T follicular helper cell (primary cell): ENCODE measurements around the gene IPO13.

ENCODE experiments used
- DNase-seq: peaks from one replicate; pipeline ENCODE4 v3.0.0-alpha.2; 2020; ENCODE audit warnings: low read depth
- total RNA-seq, 2 experiments: gene quantifications; one replicate each; lab custom pipeline; 2026; lab: John Stamatoyannopoulos, UW

IPO13 gene
- total RNA-seq: 36.1 to 40.9 reads per million in 2 experiments

GRCh38 chr1:43946236-43947060, at the start of gene IPO13:
TSS of gene IPO13 (plus strand) at chr1:43946950. CDS start at chr1:43947601, 651 bp downstream.
- DNase-seq: peak; percentile 92

- no peak for DNase-seq
Measured at GRCh38 chr1:43898981-43899380, 47.8 kb upstream of the IPO13 start.

GRCh38 chr1:43900386-43900785, 46.4 kb upstream of the IPO13 start:
- no peak for DNase-seq

- DNase-seq: no peak
Measured at GRCh38 chr1:43901196-43901961, 45.4 kb upstream of the IPO13 start.

DNA sequence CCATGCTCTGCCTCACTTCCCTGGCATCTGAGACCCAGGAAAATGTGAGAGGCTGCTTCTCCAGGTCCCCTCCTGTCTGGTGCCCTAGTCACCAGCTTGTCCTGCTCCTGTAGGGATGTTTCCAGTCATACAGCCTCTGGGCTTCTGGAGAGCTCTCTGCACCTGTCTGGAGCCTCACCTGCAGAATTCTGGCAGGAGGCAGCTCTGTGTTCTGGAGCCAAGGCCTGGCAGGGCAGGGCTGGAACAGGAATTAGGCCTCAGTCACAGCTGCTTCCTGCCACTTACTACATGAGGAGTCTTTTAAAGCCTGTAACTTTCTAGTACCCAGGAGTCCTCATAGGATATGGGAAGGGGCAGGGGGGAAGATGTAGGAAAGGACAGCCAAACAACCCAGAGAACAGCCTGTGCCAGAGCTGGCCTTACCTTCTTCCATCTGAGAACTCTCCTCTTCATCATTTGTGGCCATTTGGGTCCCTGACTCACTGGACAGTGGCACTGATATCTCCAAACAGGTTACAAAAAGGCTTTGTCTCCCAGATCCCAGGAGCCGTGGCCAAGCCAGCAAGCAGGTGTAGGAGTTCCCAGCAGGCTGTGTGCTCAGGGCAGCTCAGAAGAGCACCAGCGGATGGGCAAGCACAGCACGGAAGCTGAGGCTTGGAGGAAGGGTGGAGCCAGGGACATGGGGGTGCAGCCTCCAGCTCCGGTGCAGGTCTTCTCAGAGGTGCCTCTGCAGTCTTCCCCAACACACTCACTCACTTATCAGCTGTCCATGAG, 44.5 kb upstream of the IPO13 start:
- no peak for DNase-seq

GRCh38 chr1:43904660-43905551, 41.8 kb upstream of the IPO13 start:
- no peak for DNase-seq

DNA sequence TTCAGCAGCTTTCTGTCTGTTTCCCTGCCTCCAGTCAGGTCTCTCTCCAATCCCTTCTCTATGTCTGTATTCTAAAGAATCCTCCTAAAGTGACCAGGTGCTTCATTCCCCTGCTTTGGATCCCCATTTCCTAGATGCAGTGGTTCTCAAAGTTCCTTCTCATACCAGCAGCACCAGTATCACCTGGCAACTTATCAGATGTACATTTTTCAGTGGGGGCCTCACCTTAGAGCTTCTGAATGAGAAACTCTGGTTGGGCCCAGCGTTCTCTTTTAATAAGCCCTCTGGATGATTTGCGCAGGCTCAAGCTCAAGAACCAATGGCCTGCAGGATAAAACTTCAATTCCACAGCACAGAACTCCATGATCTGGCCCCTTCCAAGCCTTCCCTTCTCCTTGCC, 38.5 kb upstream of the IPO13 start:
- no peak for DNase-seq

GRCh38 chr1:43908858-43909257, 37.9 kb upstream of the IPO13 start:
- DNase-seq: no peak

DNA sequence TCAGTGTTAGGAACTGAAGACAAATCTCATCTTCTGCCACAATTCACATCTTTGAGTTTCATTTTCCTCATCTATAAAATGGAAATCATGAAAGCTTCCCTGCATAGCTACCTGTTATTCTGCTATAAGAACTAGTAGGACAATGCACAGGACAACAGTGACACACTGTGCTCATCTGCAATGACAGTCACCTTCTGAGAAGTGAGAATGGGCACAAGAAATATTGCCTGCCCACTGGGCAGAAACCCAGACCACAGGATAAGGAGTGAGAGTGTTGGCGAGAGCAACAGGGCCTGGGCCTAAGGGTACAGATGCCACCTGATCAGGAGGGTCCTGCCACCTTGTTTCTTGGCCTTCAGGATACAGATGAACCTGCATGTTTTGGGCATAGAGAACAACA, 36.4 kb upstream of the IPO13 start:
- DNase-seq: no peak

- no peak for DNase-seq
Measured at GRCh38 chr1:43912607-43913006, 34.1 kb upstream of the IPO13 start.

DNA sequence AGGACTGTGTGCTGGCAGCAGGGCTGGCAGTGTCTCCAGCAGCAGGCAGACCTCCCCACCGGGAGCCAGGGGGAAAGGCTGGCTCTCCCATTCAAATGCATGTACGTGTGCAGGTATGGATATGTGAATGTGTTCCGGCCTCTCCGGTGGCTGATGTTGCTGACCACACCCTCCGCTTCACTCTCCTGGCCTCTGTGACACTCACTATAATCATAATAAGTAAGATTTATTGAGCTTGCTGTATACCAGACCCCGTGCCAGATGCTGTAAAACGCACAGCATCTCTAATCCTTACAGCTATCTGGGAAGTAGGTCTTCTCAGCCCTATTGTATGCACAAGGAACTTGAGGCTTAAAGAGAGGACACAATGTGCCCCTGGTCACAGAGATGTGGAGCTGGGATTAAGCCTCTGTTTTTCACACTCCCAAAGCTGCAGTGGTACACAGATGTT, 33.7 kb upstream of the IPO13 start:
- DNase-seq: no peak

DNA sequence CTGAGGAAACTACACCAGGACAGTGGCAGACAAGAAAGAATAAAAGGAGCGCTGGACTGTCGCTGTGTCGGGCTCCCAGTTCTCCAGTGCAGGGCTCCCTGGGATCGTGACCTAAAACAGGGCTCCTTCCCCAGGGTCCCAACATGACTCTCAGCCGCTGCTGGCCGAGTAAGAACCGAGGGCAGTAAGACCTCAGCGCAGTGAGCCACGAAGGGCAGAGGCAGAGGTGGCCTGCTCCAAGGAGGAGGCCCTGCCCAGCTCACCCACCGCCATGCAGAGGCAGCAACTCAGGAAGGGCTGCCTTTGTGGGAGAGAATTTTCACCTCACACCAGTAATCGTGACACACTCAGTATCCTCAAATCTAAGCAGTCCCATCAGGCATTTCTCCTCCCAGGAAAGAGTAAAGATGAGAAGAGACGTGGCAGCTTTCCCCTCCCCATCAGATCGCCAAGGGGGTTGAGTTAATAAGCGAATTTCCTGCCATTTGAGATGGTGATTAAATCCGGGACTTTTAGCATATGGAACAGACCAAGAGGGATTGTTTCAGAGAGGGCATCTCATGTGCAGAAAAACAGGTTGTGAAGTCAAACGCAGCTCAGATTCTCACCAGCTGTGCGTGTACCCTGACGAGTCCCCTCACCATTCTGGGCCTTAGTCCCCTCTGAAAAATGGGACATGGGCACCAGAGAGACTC, 32.9 kb upstream of the IPO13 start:
- no peak for DNase-seq

DNA sequence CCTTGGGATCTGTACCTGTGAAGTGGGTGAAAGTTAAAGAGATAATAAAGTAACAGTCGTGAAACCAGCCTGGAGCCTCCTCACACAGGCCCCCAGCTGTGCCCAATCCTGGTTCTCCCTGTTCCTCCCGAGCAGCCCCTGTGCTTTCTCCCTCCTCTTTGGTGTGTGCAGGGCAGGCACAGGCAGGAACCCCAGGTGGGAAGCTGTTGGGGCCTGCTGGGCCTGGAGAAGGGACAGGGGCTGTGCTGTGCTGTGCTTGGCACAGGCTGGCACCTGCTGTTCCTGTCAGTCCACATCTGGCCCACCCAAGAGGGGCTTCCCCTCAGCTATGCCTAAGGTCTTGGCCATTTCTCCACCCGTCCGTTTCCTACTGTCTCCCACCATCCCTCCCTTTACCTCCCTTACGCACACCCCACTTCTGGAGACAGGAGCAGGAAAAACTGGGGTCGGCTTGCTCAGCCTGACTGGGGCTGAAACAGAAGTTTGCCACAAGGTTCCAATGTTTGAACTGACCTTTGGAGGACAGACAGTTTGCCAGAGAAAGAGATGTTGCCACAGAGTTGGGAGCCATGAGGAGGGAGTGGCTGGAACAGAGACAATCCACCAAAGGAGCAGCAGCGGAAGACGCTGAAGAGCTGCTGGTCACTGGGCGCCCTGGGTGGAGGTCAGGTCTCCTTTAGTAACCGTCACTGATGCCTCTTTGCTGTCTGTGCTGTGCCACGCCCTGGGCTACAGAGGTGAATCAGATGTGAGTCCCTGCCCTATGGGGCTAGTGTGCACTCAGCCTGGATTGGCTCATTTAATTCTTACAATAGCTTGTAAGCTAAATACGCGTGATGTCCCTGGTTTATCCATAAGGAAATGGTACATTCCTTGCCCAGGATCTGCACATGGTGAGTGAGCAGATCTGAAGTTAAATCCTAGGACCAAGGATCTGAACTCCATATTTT, 31.9 kb upstream of the IPO13 start:
- DNase-seq: no peak

- DNase-seq: no peak
Measured at GRCh38 chr1:43919906-43920305, 26.8 kb upstream of the IPO13 start.

- no peak for DNase-seq
Measured at GRCh38 chr1:43921022-43921421, 25.7 kb upstream of the IPO13 start.

DNA sequence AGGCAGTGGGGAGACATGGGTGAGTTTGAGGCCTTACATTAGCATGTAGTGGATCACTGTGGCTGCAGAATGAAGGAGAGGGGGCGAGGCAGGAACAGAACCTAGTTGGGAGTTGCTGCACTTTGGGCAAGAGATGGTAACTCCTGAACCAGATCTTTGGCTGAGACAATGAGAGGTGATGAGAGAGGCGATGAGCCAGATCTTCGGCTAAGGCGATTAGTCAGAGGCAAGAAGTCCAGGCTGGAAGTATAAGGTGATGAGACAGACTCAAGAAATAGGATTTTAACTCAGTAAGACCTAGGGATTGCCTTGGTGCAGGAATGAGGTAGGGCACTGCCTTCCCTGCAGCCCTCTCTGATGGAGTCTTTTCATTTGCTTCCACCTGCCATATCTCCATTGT, 22.2 kb upstream of the IPO13 start:
- no peak for DNase-seq

GRCh38 chr1:43925846-43926245, 20.9 kb upstream of the IPO13 start:
- no peak for DNase-seq

GRCh38 chr1:43930168-43930948, 16.4 kb upstream of the IPO13 start:
- no peak for DNase-seq

DNA sequence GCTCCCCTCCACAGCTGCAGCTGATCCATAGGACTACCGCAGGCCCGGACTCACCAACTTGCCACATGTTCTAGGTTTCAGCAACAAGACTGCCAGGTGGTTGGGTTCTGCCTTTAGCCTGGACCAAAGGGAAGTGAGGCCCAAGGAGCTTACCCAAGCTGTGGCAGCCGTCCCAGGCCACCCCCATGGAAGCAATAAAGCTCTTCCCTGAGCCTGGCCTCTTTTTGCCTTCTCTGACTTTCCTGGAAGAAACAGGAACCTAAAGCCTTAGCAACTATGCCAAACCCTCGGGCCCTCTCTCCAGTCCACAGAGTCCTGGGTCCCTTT, 15.8 kb upstream of the IPO13 start:
- DNase-seq: no peak
